Endothelial cell of umbilical vein (primary cell): ENCODE measurements around the gene BTN3A1. TPM values are rescaled to one million over a fixed set of nuclear protein-coding genes. Genes with fewer than 3 reads are reported as not detected.

Source experiments
- BruUV-seq: library from RNA; stranded (reverse); fragments of 400-500 nt; replicated peaks from 2 replicates; lab custom pipeline; 2021; lab: Mats Ljungman, UMichigan
- CTCF ChIA-PET: fragments of 300-600, 350-600 bp; sonication (Branson Sonifier 250); formaldehyde crosslinking; loops from one replicate; lab custom pipeline; 2021; ENCODE audit warnings: antibody characterized with exemption, inconsistent platforms; lab: Charles Lee
- POLR2A ChIA-PET: fragments of 300-600, 350-600 bp; sonication (Branson Sonifier 250); formaldehyde crosslinking; loops from one replicate; lab custom pipeline; 2021; ENCODE audit warnings: antibody characterized with exemption, inconsistent platforms; lab: Charles Lee
- DNase-seq: peaks from one replicate; pipeline ENCODE4 v3.0.0-alpha.2; 2011; ENCODE audit warnings: low read depth, low spot score
- FAIRE-seq: peaks from 2 replicates; lab custom pipeline; 2011; peaks lifted over from hg19 to GRCh38; lab: Jason Lieb, UNC
- H2AFZ ChIP-seq: 2 replicates; pipeline ENCODE4 v1.6.0; 2012; ENCODE audit warnings: low read depth, low read length, control low read depth, inconsistent platforms
- H3K27ac ChIP-seq: 2 replicates; pipeline ENCODE4 v1.5.1; 2011; ENCODE audit warnings: low read depth, mild to moderate bottlenecking, control low read depth, low read length, moderate library complexity; ENCODE audit not compliant: insufficient read depth
- H3K27me3 ChIP-seq, 2 experiments: 2 replicates each; pipeline versions ENCODE4 v1.6.0 to v1.6.1; 2011; ENCODE audit warnings: low read length in 2 of 2, mixed read lengths in 1 of 2; ENCODE audit not compliant: control insufficient read depth in 2 of 2, insufficient read depth in 2 of 2
- H3K36me3 ChIP-seq, 2 experiments: 2 replicates in 1 of 2; 3 replicates in 1 of 2; pipeline ENCODE4 v1.5.1; 2011; ENCODE audit warnings: low read length in 2 of 2, mild to moderate bottlenecking in 1 of 2, moderate library complexity in 1 of 2; ENCODE audit not compliant: control insufficient read depth in 2 of 2, insufficient read depth in 2 of 2; ENCODE audit errors: extremely low read depth in 1 of 2
- H3K4me1 ChIP-seq: 3 replicates; pipeline ENCODE4 v1.5.1; 2011; ENCODE audit warnings: mild to moderate bottlenecking, low read length; ENCODE audit not compliant: control insufficient read depth, insufficient read depth; ENCODE audit errors: extremely low read depth
- H3K4me2 ChIP-seq: 2 replicates; pipeline ENCODE4 v1.6.1; 2011; ENCODE audit warnings: low read length, control low read depth, mixed read lengths; ENCODE audit not compliant: insufficient read depth
- H3K4me3 ChIP-seq, 3 experiments: fragments of 200-600 bp in 1 of 3; sonication (generic), shearing (Covaris generic) in 1 of 3; replicated peaks in 1 of 3; 2 replicates each; pipeline ENCODE4 v1.5.1; 2011 to 2016; ENCODE audit warnings: control low read depth in 3 of 3, low read length in 3 of 3, mild to moderate bottlenecking in 2 of 3, inconsistent platforms in 1 of 3, low read depth in 1 of 3, moderate library complexity in 1 of 3; ENCODE audit not compliant: insufficient read depth in 1 of 3
- H3K79me2 ChIP-seq: 2 replicates; pipeline ENCODE4 v1.6.0; 2012; ENCODE audit warnings: low read length, inconsistent platforms; ENCODE audit not compliant: control insufficient read depth, insufficient read depth
- H3K9ac ChIP-seq: replicated peaks from 2 replicates; pipeline ENCODE3; 2011; ENCODE audit warnings: low read length, control low read depth; ENCODE audit not compliant: insufficient read depth; ENCODE audit errors: extremely low read depth
- H3K9me1 ChIP-seq: replicated peaks from 3 replicates; pipeline ENCODE4 v1.6.0; 2011; ENCODE audit warnings: mild to moderate bottlenecking, low read length; ENCODE audit not compliant: control insufficient read depth, insufficient read depth; ENCODE audit errors: extremely low read depth
- H3K9me3 ChIP-seq: replicated peaks from 2 replicates; pipeline ENCODE4 v1.5.1; 2012; ENCODE audit warnings: low read length, inconsistent platforms; ENCODE audit not compliant: control insufficient read depth, insufficient read depth
- H4K20me1 ChIP-seq: replicated peaks from 2 replicates; pipeline ENCODE3; 2011; ENCODE audit warnings: mild to moderate bottlenecking, low read length; ENCODE audit not compliant: control insufficient read depth, insufficient read depth; ENCODE audit errors: extremely low read depth
- CTCF ChIP-seq, 2 donors: IDR thresholded peaks; 1 replicate in 1 of 2; 2 replicates in 1 of 2; pipeline ENCODE4 v1.5.1; 2011; ENCODE audit warnings: low read length in 2 of 2, mild to moderate bottlenecking in 2 of 2, moderate library complexity in 2 of 2, control low read depth in 1 of 2, inconsistent platforms in 1 of 2, low read depth in 1 of 2; ENCODE audit not compliant: insufficient read depth in 1 of 2; ENCODE audit errors: extremely low read depth in 1 of 2
- EZH2 ChIP-seq: IDR thresholded peaks from 2 replicates; pipeline ENCODE4 v1.6.1; 2012; ENCODE audit warnings: borderline replicate concordance, low read depth, mild to moderate bottlenecking, moderate library complexity, low read length, inconsistent platforms; ENCODE audit not compliant: severe bottlenecking
- FOS ChIP-seq: IDR thresholded peaks from 2 replicates; pipeline ENCODE4 v1.6.1; 2011; ENCODE audit warnings: mild to moderate bottlenecking, low read length, moderate library complexity, borderline replicate concordance; ENCODE audit not compliant: insufficient read depth
- GATA2 ChIP-seq: IDR thresholded peaks from 2 replicates; pipeline ENCODE4 v1.7.0; 2011; ENCODE audit warnings: low read depth, mild to moderate bottlenecking, moderate library complexity, mixed read lengths, low read length; ENCODE audit not compliant: insufficient read length, insufficient read depth
- JUN ChIP-seq: IDR thresholded peaks from 2 replicates; pipeline ENCODE4 v1.6.1; 2011; ENCODE audit warnings: borderline replicate concordance, low read depth; ENCODE audit not compliant: insufficient read length, insufficient read depth
- MAX ChIP-seq: IDR thresholded peaks from 2 replicates; pipeline ENCODE4 v1.6.1; 2011; ENCODE audit not compliant: insufficient read depth, insufficient read length
- MYC ChIP-seq: IDR thresholded peaks from one replicate; pipeline ENCODE4 v1.6.1; 2011; ENCODE audit warnings: mild to moderate bottlenecking, low read depth, low read length
- POLR2A ChIP-seq: IDR thresholded peaks from 2 replicates; pipeline ENCODE4 v1.6.1; 2012; ENCODE audit warnings: low read depth, mild to moderate bottlenecking, control low read depth, low read length
- POLR2AphosphoS5 ChIP-seq: IDR thresholded peaks from 2 replicates; pipeline ENCODE4 v1.6.1; 2012; ENCODE audit warnings: low read depth, mild to moderate bottlenecking, control low read depth, low read length, moderate library complexity; ENCODE audit not compliant: insufficient read depth
- dilution Hi-C: fragments of 300-500 bp; cut with MboI; formaldehyde crosslinking; loops from one replicate; pipeline ENCODE4 v1.15.0; 2019; ENCODE audit warnings: low sequenced_read_pairs; ENCODE audit not compliant: extremely low pct_ligation_motif_present
- intact Hi-C: fragments of 100-400 bp; cut with micrococcal nuclease; formaldehyde crosslinking; loops from one replicate; pipeline ENCODE4 v1.10.0; 2022
- polyA plus RNA-seq, 4 experiments: library from polyadenylated mRNA; depleted of rRNA in 3 of 4; stranded (reverse) in 3 of 4; unstranded in 1 of 4; fragments of >200 nt; gene quantifications; 2 replicates each; pipeline versions ENCODE4 v1.2.1 to v1.2.3, GENCODE V29; 2011 to 2012; ENCODE audit warnings: missing spikeins in 1 of 4
- total RNA-seq: library from RNA; stranded (reverse); gene quantifications from 2 replicates; pipeline ENCODE4 v1.2.3, GENCODE V29; 2021

The BTN3A1 gene
- total and polyA plus RNA-seq, 2 donors (not counting 3 experiments of a cell fraction or from before 2014, with no cell fraction given): 7.6 to 12.1 TPM

- intact Hi-C loops: no loop called here
- Histone ChIP-seq H3K9me1 (no peaks in the 10 kb centered on the region), H3K4me2 (no peak overlapping the region), H3K4me3 (no peak overlapping the region), H3K36me3 (peaks cover 0 to 5% of the 10 kb centered on the region in 2 experiments), H3K79me2 (no peaks in the 10 kb centered on the region), H3K27ac (no peak overlapping the region), H3K27me3 (no peaks in the 10 kb centered on the region), H3K9me3 (no peaks in the 10 kb centered on the region), H3K9ac (no peak overlapping the region), H4K20me1 (no peaks in the 10 kb centered on the region), H3K4me1 (peaks cover 8% of the 10 kb centered on the region), H2AFZ (no peak overlapping the region)
- ChIA-PET POLR2A (no interaction called here), CTCF (no interaction called here)
- FAIRE-seq (no peak), DNase-seq (no peak)
- dilution Hi-C loops: no loop called here
- TF ChIP-seq JUN: no peak
- no TSS peak for BruUV-seq
Observed at GRCh38 chr6:26390531-26390930, 11.5 kb upstream of the BTN3A1 start.

- DNase-seq (no peak), FAIRE-seq (no peak)
- Histone ChIP-seq H3K36me3 (peaks cover 0 to 5% of the 10 kb centered on the region in 2 experiments), H3K4me3 (no peak overlapping the region), H4K20me1 (no peaks in the 10 kb centered on the region), H3K4me1 (peaks cover 8% of the 10 kb centered on the region), H2AFZ (no peak overlapping the region), H3K27ac (no peak overlapping the region), H3K27me3 (no peaks in the 10 kb centered on the region), H3K9me3 (no peaks in the 10 kb centered on the region), H3K79me2 (no peaks in the 10 kb centered on the region), H3K4me2 (no peak overlapping the region), H3K9me1 (no peaks in the 10 kb centered on the region), H3K9ac (no peak overlapping the region)
- TF ChIP-seq EZH2 (no peak), MYC (no peak), GATA2 (no peak), MAX (no peak), FOS (no peak), CTCF (IDR thresholded peaks at IDR 0.05; ENCODE audit: extremely low read depth in 1 of 2, insufficient read depth in 1 of 2, low read depth in 1 of 2, low read length in 2 of 2) (no peak), POLR2AphosphoS5 (no peak), POLR2A (no peak), JUN (no peak)
- dilution Hi-C loops (no loop called here), intact Hi-C loops (no loop called here)
- ChIA-PET POLR2A (no interaction called here), CTCF (interaction anchor here (1.6 to 1.8 kb wide), 3 partner anchors 10 to 51 kb away, joined by 5 to 7 read pairs (median 5); partner anchors contain the start of gene BTN2A2)
- no TSS peak for BruUV-seq
Observed at GRCh38 chr6:26392932-26393636, 9.0 kb upstream of the BTN3A1 start.
